HFF-Myc (cell line): ENCODE results near the gene CHPF.
A peak's percentile ranks its signal among the peaks of the same experiment; 100 is the strongest.

Experiments
- DNase-seq: peaks from one replicate; pipeline ENCODE4 v3.0.0-alpha.2; 2011; ENCODE audit warnings: low read depth; ENCODE audit errors: extremely low read depth
- H3K4me3 ChIP-seq: replicated peaks from 2 replicates; pipeline ENCODE4 v1.5.1; 2011; ENCODE audit warnings: low read depth, mild to moderate bottlenecking, control low read depth, low read length
- CTCF ChIP-seq: IDR thresholded peaks from 2 replicates; pipeline ENCODE4 v1.5.1; 2012; ENCODE audit warnings: mild to moderate bottlenecking, low read depth, low read length, control low read depth; ENCODE audit errors: missing control alignments

The CHPF gene

GRCh38 chr2:219556413-219556812 lies 12.8 kb upstream of the CHPF start:
- H3K4me3 ChIP-seq = no peak overlapping the region
- no peak for TF ChIP-seq CTCF
- no peak for DNase-seq

GRCh38 chr2:219555956-219556355 lies 12.3 kb upstream of the CHPF start:
- no peak for TF ChIP-seq CTCF
- DNase-seq = no peak
- no peak overlapping the region for H3K4me3 ChIP-seq

GRCh38 chr2:219554350-219554749 lies 10.7 kb upstream of the CHPF start:
- no peak for TF ChIP-seq CTCF
- no peak overlapping the region for H3K4me3 ChIP-seq
- no peak for DNase-seq

- no peak for DNase-seq
- no peak for TF ChIP-seq CTCF
- H3K4me3 ChIP-seq = no peak overlapping the region
These were observed 9.9 kb upstream of the CHPF start for GRCh38 chr2:219553463-219553963.

DNA sequence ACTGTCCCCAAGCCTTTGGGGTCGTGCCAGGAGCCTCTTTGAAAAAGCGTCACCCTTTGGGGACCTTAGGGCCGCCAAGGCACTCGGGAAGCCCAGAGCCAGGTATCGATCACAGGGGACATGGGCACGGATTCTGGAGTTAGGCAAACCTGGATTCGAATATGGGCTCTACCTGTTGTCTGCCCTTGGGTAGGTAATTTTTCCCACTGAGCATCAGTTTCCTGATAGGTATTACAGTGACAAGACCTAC lies 9.5 kb upstream of the CHPF start:
- H3K4me3 ChIP-seq = peak overlapping the region; percentile 44
- TF ChIP-seq CTCF = no peak
- no peak for DNase-seq

DNA sequence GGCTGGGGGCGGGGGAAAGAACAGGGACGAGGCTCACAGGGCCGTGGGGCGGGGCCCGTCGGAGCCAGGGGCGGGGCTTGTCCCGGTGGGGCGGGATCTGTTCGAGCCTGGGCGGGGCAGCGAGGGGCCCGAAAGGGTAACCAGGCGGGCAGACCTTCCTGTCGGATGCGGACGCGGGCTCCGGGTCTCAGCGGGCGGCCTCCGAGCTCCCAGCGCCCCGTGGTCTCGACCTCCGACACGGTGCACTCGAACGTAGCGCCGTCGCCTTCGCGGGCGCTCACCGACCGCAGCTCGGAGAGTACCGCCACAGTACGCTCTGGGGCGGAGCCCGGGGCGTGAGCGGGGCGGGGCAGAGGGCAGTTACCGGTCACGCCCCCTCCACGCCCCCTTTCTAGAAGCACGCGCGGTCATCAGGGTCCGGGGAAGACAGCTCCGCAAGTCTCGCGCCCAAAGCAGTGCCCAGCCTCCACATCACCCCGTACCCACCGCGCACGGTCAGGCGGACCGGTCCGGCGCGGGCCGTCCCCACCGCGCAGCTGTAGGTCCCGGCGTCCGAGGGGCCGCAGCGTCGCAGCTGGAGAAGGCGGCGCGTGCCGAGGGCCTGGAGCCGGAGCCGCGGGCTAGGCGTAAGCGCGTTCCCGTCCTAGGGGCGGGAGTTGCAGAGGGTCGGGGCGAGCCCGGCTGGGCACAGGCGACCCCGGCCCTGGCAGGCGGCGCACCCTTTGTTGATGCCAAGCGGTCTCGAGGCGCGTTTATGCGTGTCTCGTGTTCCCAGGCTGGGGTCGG lies 9.0 kb upstream of the CHPF start:
- no peak for DNase-seq
- H3K4me3 ChIP-seq = peak overlapping the region; percentile 44
- no peak for TF ChIP-seq CTCF
